Kidney tubule cell (primary cell): ENCODE data around the gene DMRT1.
"Not testable (repeated sequence)": the region's sequence is repeated elsewhere in the genome, so short reads cannot be mapped to it uniquely, and the experiment has no call there.

ENCODE experiments used
- DNase-seq: peaks from one replicate; pipeline ENCODE4 v3.0.0-alpha.2; 2018; ENCODE audit warnings: low spot score

The DMRT1 gene

GRCh38 chr9:859251-859650 lies 17.8 kb downstream of the DMRT1 start:
- DNase-seq: no peak

GRCh38 chr9:860706-861105 lies 19.2 kb downstream of the DMRT1 start:
- no peak for DNase-seq

DNA sequence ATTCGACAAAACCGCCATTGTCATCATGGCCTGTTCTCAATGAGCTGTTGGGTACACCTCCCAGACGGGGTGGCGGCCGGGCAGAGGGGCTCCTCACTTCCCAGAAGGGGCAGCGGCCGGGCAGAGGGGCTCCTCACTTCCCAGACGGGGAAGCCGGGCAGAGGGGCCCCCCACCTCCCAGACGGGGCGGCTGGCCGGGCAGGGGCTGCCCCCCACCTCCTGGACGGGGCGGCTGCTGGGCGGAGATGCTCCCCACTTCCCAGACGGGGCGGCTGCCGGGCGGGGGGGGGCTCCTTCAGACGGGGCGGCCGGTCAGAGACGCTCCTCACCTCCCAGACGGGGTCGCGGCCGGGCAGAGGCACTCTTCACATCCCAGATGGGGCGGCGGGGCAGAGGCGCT lies 20.0 kb downstream of the DMRT1 start:
- not testable (repeated sequence) for DNase-seq

- DNase-seq: no peak
These were observed 33.8 kb downstream of the DMRT1 start for GRCh38 chr9:875119-875962.

- DNase-seq: no peak
These were observed 34.9 kb downstream of the DMRT1 start for GRCh38 chr9:876425-876824.

DNA sequence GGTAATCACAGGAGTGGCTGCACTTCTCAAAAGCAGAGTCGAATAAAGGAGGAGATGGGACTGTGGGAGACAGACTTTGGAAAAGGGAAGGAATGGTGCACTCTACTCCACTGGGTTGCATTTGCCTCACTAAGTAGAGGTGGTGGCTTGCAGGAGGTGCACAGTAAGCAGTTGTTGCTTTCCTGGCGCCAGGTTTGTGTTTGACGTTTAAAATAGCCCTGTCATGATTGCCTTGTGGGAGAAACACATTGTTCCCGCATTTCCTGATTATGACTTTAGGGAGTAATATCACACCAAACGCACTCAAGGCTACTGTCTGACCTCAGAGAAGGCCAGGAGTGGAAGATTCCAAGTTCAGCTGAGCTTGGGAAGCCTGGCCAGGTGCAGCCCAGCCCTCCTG lies 36.7 kb downstream of the DMRT1 start:
- no peak for DNase-seq

GRCh38 chr9:880725-881124 lies 39.2 kb downstream of the DMRT1 start:
- no peak for DNase-seq

DNA sequence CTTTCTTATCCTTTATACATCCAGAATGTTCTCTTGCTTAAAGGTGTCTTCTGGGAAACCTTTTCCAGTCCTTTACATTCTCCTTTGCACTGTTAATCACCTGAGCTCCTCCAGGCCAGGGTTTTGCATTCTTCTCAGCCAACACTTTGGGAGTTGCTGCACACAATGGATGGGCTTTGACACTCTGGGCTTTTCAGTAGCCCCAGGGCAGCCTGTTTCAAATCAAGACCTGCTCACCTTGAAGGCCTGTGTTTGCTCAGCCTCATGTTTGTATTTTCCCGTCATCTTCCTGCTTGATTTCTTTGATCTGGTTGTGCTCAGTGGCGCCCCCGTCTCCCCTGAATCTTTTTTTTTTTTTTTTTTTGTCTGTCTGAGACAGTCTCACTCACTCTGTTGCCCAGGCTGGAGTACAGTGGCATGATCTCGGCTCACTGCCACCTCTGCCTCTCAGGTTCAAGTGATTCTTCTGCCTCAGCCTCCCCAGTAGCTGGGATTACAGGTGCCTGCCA lies 41.0 kb downstream of the DMRT1 start:
- no peak for DNase-seq

DNA sequence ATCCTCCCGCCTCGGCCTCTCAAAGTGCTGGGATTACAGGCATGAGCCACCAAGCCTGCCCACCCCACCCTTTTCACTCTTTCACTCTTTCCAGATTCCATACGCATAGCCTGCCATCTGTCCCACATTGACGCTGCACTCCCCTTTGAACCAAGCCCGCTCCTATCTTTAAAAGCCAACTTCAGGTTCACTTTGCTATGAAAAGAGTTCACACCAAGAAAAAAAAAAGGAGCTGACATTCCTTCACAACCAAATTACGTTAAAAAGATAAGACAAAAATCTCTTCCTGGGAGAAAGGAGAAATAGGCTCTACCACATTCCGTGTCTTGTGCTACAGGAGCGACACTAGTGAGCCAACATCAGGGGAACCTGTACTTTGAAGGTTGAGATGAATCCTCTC lies 41.5 kb downstream of the DMRT1 start:
- no peak for DNase-seq

DNA sequence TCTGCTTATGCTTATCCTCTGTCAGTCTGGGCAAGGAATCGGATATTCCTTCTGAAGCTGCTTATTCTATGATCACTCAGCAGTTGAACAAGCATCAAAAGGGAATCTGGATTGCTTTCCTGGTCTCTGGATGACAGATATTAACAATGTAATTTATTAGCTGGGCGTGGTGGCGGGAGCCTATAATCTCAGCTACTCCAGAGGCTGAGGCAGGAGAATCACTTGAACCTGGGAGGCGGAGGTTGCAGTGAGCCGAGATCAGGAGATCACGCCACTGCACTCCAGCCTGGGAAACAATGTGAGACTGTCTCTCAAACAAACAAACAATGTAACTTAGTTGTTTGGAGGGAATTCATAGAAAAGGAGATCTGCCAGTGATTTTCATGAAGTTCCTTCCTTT lies 45.4 kb downstream of the DMRT1 start:
- no peak for DNase-seq

DNA sequence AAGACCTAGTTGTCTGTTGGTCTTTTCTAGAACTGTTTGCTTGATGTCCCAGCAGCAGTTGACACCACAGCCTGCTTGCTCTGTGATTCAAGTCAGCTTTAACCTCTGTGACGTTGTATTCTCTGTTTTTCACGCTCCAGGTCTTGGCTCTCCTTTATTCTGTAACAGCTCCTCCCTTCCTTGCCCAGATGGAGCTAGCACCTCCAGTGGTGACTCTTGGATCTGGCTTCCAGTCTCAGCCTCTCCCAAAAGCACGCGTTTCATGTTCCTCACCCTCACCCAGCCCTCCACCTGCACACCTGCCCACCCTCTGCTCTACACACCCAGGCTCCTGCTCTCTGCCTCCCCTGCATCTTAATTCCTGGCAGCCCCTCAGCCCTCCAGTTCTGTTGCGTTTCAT lies 50.6 kb downstream of the DMRT1 start:
- DNase-seq: no peak

DNA sequence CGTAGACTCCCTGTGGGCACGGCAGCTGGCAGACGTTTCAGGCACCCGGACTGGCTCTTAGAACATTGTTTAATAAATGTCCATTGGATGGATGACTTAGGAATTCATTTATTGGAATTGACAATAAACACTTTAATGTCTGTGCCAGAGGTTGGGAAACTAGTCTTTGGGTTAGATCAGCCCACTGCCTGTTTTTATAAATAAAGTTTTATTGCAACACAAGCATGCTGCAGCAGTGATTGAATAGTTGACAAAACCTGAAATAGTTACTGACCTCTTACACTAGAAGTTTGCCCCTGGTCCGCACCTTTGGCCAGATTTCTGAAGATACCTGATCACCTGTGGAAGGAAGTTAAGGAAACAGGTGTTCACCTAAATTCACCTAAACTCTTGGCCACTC lies 51.6 kb downstream of the DMRT1 start:
- no peak for DNase-seq

GRCh38 chr9:893843-894420 lies 52.4 kb downstream of the DMRT1 start:
- peak; percentile 74 for DNase-seq

GRCh38 chr9:899440-900184 lies 58.1 kb downstream of the DMRT1 start:
- DNase-seq: no peak

DNA sequence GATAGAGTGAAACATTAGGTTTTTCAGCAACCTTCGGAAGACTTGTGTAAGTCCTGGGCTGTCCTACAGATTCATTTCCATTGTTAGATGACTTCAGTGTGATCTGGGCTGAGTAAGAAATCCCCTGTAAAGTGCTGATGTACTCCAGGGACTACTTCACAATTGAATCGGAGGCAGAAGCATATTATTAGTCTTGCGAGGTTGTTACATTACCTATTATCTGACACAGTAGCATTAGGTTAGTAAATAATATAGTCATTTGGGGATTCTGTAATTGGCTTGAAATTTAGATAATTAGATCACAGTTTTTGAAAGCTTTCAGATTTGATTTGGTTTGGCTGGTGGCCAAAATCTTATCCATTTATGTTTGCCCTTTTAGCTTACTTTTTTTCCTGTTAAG lies 62.4 kb downstream of the DMRT1 start:
- DNase-seq: no peak

DNA sequence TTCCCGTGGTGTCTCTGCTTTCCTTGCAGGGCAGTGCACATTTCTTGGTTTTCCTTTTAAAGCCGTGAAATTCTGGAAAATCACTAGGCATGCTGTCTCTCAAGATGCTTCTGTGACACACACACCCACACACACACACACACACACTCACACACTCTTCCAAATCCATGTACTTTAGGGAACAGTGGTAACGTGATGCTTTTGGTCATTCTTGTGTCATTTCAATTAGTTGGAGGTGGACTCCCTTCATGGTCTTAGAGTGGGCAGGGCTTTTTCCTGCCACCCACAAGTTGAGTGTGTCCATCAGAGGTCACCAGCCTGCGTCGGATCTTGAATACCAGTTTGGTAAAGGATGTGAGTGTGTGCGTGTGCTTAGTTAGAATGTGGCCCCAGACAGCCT lies 64.4 kb downstream of the DMRT1 start:
- no peak for DNase-seq

DNA sequence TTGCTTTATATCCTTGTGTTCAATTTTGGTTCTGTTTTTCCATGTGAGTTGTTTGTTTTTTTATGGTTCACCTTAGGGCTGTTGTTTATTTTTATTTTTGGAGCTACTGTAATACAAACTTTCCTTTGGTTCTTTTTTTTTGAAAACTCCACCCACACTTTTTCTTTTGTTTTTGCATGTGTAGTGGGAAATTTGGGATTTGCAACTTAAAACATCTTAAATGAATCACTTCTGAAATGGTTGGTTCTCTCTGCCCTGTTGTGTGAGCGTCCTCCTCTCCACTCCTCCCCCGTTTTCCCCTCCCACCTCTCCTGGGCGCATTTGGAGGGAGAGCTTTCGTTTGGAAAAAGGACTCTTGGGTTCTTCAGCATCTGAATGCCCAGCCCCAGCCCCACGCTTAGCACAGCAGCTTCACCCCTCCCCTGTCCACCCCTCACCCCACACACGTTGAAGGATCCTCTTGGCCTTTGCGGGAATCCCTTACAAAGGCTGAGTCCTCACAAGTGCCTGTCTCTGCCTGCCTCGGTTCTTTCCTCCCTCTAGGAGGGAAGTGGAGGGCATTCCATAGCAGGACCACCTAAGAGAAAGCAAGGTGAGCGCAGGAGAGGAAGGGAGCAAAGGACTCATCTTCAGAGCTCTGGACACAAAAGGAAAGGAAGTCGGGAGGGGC lies 67.2 kb downstream of the DMRT1 start:
- DNase-seq: no peak

DNA sequence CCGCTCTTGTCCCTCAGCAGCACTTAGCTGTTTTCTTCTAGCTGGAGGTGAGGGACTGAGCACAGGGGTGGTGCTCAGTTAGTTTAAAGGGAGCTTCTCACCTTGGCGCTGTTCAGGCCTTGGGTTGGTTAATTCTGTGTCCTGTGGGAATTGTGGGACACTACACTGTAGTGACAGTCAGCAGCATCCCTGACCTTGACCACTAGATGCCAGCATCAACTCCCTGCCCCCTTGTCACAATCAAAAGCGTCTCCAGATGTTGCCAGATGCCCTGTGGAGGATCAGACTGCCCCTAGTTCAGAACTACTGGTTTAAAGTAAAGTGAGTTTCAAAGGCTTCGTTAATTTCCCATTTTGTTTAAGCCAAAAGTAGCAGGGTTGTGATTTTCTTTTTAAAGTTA lies 69.5 kb downstream of the DMRT1 start:
- no peak for DNase-seq

DNA sequence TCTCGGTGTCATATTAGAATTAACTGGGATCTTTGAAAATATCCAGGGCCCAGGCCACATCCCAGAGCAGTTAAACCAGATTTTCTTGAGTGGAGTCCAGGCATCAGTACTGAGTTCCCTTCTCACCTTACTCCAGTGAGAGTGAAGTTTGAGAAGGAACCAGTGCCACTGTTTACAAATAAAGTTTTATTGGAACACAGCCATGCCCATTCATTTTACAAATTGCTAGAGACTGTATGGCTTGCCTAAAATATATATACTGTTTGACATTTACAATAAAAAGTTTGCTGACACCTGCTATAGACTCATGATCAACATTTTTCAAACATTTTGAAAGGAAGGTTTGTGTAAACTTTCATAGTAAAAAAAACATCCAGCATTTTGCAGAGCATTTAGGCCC lies 71.3 kb downstream of the DMRT1 start:
- DNase-seq: no peak

DNA sequence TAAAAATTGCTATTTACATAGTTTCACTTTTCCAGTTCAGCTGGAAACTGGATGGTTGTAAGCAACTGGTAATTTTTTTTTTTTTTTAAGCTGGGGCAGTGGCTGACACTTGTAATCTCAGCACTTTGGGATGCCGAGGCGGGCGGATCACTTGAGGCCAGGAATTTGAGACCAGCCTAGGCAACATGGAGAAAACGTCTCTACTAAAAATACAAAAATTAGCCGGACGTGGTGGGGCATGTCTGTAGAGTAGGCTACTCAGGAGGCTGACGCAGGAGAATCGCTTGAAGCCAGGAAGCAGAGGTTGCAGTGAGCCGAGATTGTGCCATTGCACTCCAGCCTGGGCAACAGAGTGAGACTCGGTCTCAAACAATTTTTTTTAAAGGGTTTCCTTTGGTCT lies 72.0 kb downstream of the DMRT1 start:
- DNase-seq: not testable (repeated sequence)

DNA sequence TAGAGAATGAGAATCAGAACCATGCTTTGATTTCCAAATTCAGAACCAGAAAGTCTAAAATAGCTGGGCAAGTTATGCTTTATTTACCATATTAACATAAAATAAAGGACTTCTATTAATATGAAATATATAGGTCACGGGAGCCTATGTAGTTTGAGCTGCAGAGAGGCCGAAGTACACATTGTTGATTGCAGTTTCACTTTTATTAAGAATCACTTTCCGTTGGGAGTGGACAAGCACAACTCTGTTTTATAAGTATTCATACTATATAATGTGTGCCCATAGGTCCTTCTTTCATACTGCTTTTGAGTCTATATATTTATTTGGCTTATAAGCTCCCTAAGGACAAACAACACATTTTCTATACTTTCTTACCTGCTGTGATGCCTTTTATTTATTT lies 76.2 kb downstream of the DMRT1 start:
- DNase-seq: no peak

DNA sequence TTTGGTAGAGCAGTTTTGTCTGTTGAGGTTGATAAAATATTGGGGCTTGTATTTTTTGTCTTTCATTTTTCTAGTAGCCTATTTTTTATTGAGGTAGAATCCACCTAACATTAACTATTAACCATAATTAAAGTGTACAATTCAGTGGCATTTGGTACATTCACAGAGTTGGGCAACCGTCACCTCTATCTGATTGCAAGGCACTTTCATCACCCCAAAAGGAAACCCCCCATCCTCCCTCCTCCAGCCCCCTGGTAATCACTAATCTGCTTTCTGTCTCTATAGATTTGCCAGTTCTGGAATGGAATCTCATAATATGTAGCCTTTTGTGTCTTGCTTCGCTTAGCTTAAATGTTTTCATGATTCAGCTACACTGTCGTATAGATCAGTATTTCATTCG lies 79.4 kb downstream of the DMRT1 start:
- DNase-seq: no peak
